ENCODE measurements around the gene CLCN6.

- TF ChIP-seq CTCF (IDR thresholded peaks at IDR 0.05) (no peak), POLR2A (IDR thresholded peaks at IDR 0.05) (no peak)
Observed at GRCh38 chr1:11854519-11854918, 48.5 kb downstream of the CLCN6 start.

Data from body of pancreas (tissue), 4 donors.